HepG2 (cell line): ENCODE data around the gene ESRRB. TPM values are rescaled to one million over a fixed set of nuclear protein-coding genes. Genes with fewer than 3 reads are reported as not detected.

ENCODE experiments used
- FOXA3 ChIP-seq: IDR thresholded peaks from 2 replicates; pipeline ENCODE4 v1.6.1; 2016; ENCODE audit warnings: missing genetic modification reagents, missing compliant biosample characterization
- MED8 ChIP-seq: sonication (generic); formaldehyde crosslinking; IDR thresholded peaks from 2 replicates; pipeline ENCODE4 v1.8.1; 2023; ENCODE audit warnings: mild to moderate bottlenecking, missing genetic modification reagents; ENCODE audit not compliant: insufficient replicate concordance
- PITX1 ChIP-seq: sonication (generic); formaldehyde crosslinking; IDR thresholded peaks from 2 replicates; pipeline ENCODE4 v1.5.1; 2020; ENCODE audit warnings: mild to moderate bottlenecking, missing genetic modification reagents
- RAD21 ChIP-seq: fragments of 450-650 bp; formaldehyde crosslinking; IDR thresholded peaks from 2 replicates; pipeline ENCODE4 v1.5.0; 2020; ENCODE audit warnings: mild to moderate bottlenecking
- SMC3 ChIP-seq: IDR thresholded peaks from 2 replicates; pipeline ENCODE4 v1.6.1; 2011; ENCODE audit warnings: low read length, improper control_type of control experiment
- SOX5 ChIP-seq: IDR thresholded peaks from 2 replicates; pipeline ENCODE4 v1.6.1; 2016; ENCODE audit warnings: borderline replicate concordance
- SOX6 ChIP-seq, 2 experiments: fragments of 450-650 bp in 1 of 2; sonication (generic) in 1 of 2; formaldehyde crosslinking in 1 of 2; IDR thresholded peaks; 2 replicates each; pipeline versions ENCODE4 v1.4.0 to v1.6.1; 2017 to 2020; ENCODE audit warnings: antibody characterized with exemption in 1 of 2, mild to moderate bottlenecking in 1 of 2, missing genetic modification reagents in 1 of 2
- XRCC5 ChIP-seq: fragments of 200-400 bp; formaldehyde crosslinking; optimal IDR thresholded peaks from 2 replicates; pipeline ENCODE3; 2017; ENCODE audit warnings: mild to moderate bottlenecking, low read length
- ZNF354B ChIP-seq: sonication (generic); formaldehyde crosslinking; IDR thresholded peaks from 2 replicates; pipeline ENCODE4 v1.8.0; 2022; ENCODE audit warnings: mild to moderate bottlenecking, missing genetic modification reagents
- ZNF7 ChIP-seq: IDR thresholded peaks from 2 replicates; pipeline ENCODE4 v1.6.1; 2016; ENCODE audit warnings: missing biosample characterization, missing genetic modification reagents
- polyA plus RNA-seq, 8 experiments: library from polyadenylated mRNA; depleted of rRNA in 3 of 8; stranded (reverse) in 7 of 8; unstranded in 1 of 8; fragments of >200 nt; fragmentation: Illumina TruSeq in 4 of 8; extraction: Trizol in 4 of 8; gene quantifications; 2 replicates each; pipeline versions ENCODE4 v1.2.1 to v1.2.3, GENCODE V29; 2011 to 2016; ENCODE audit warnings: low read depth in 4 of 8, missing spikeins in 1 of 8, mixed read lengths in 1 of 8; ENCODE audit not compliant: insufficient read depth in 1 of 8
- total RNA-seq, 5 experiments: library from RNA; depleted of rRNA; stranded (reverse); fragments of >200 nt; fragmentation: Illumina TruSeq; extraction: Trizol; gene quantifications; 2 replicates each; pipeline ENCODE4 v1.2.3, GENCODE V29; 2016; ENCODE audit warnings: low read depth in 1 of 5
- TF ChIP-seq, protein P1 (sequence below): sonication (generic); formaldehyde crosslinking; IDR thresholded peaks from 2 replicates; pipeline ENCODE4 v1.4.0; 2020; ENCODE audit warnings: missing genetic modification reagents
- TF ChIP-seq, protein P2 (sequence below): sonication (generic); formaldehyde crosslinking; IDR thresholded peaks from 2 replicates; pipeline ENCODE4 v1.8.1; 2022; ENCODE audit warnings: low read depth, mild to moderate bottlenecking, missing genetic modification reagents
- TF ChIP-seq, protein P3 (sequence below): sonication (generic); formaldehyde crosslinking; IDR thresholded peaks from 2 replicates; pipeline ENCODE4 v1.5.0; 2020; ENCODE audit warnings: mild to moderate bottlenecking, missing genetic modification reagents, borderline replicate concordance
- TF ChIP-seq, protein P4 (sequence below): IDR thresholded peaks from 2 replicates; pipeline ENCODE4 v1.6.1; 2012; ENCODE audit warnings: low read depth, low read length, improper control_type of control experiment

Gene ESRRB
- total and polyA plus RNA-seq, 2 of the 13 experiments (the other 11 are each of a cell fraction or from before 2014, with no cell fraction given) = 0.04 to 0.33 TPM

GRCh38 chr14:76386944-76387782 is 11.2 kb downstream of the ESRRB start (continued):
- TF ChIP-seq, protein P1, sequence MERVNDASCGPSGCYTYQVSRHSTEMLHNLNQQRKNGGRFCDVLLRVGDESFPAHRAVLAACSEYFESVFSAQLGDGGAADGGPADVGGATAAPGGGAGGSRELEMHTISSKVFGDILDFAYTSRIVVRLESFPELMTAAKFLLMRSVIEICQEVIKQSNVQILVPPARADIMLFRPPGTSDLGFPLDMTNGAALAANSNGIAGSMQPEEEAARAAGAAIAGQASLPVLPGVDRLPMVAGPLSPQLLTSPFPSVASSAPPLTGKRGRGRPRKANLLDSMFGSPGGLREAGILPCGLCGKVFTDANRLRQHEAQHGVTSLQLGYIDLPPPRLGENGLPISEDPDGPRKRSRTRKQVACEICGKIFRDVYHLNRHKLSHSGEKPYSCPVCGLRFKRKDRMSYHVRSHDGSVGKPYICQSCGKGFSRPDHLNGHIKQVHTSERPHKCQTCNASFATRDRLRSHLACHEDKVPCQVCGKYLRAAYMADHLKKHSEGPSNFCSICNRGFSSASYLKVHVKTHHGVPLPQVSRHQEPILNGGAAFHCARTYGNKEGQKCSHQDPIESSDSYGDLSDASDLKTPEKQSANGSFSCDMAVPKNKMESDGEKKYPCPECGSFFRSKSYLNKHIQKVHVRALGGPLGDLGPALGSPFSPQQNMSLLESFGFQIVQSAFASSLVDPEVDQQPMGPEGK (CRISPR knock-in tag) = 0 out of 2 replicates have a peak, but pooled peaks have one; percentile 13
- TF ChIP-seq, protein P2, sequence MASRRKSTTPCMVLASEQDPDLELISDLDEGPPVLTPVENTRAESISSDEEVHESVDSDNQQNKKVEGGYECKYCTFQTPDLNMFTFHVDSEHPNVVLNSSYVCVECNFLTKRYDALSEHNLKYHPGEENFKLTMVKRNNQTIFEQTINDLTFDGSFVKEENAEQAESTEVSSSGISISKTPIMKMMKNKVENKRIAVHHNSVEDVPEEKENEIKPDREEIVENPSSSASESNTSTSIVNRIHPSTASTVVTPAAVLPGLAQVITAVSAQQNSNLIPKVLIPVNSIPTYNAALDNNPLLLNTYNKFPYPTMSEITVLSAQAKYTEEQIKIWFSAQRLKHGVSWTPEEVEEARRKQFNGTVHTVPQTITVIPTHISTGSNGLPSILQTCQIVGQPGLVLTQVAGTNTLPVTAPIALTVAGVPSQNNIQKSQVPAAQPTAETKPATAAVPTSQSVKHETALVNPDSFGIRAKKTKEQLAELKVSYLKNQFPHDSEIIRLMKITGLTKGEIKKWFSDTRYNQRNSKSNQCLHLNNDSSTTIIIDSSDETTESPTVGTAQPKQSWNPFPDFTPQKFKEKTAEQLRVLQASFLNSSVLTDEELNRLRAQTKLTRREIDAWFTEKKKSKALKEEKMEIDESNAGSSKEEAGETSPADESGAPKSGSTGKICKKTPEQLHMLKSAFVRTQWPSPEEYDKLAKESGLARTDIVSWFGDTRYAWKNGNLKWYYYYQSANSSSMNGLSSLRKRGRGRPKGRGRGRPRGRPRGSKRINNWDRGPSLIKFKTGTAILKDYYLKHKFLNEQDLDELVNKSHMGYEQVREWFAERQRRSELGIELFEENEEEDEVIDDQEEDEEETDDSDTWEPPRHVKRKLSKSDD (CRISPR knock-in tag) = no peak
- no peak for TF ChIP-seq ZNF354B (CRISPR knock-in tag)
- TF ChIP-seq, protein P3, sequence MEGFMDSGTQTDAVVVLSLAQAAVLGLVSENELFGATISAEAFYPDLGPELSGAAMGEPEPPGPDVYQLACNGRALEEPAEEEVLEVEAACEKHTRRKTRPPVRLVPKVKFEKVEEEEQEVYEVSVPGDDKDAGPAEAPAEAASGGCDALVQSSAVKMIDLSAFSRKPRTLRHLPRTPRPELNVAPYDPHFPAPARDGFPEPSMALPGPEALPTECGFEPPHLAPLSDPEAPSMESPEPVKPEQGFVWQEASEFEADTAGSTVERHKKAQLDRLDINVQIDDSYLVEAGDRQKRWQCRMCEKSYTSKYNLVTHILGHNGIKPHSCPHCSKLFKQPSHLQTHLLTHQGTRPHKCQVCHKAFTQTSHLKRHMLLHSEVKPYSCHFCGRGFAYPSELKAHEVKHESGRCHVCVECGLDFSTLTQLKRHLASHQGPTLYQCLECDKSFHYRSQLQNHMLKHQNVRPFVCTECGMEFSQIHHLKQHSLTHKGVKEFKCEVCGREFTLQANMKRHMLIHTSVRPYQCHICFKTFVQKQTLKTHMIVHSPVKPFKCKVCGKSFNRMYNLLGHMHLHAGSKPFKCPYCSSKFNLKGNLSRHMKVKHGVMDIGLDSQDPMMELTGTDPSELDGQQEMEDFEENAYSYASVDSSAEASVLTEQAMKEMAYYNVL = no peak
- TF ChIP-seq FOXA3 (CRISPR knock-in tag) = 0 out of 2 replicates have a peak, but pooled peaks have one; percentile 23
- peak; percentile 87 for TF ChIP-seq SMC3
- TF ChIP-seq SOX6 (IDR thresholded peaks at IDR 0.05) = no peak
- peak; percentile 52 for TF ChIP-seq SOX6 (CRISPR knock-in tag; IDR thresholded peaks at IDR 0.05)
- TF ChIP-seq ZNF7 (CRISPR knock-in tag) = no peak
- TF ChIP-seq SOX5 (CRISPR knock-in tag) = peak; percentile 45; the same call in 1 of the 2 replicates
- TF ChIP-seq MED8 (CRISPR knock-in tag) = no peak
- TF ChIP-seq PITX1 (CRISPR knock-in tag) = 0 out of 2 replicates have a peak, but pooled peaks have one; percentile 25
- TF ChIP-seq XRCC5 = peak; percentile 89
- peak; percentile 87 for TF ChIP-seq RAD21 (CRISPR knock-in tag)
- TF ChIP-seq, protein P4, sequence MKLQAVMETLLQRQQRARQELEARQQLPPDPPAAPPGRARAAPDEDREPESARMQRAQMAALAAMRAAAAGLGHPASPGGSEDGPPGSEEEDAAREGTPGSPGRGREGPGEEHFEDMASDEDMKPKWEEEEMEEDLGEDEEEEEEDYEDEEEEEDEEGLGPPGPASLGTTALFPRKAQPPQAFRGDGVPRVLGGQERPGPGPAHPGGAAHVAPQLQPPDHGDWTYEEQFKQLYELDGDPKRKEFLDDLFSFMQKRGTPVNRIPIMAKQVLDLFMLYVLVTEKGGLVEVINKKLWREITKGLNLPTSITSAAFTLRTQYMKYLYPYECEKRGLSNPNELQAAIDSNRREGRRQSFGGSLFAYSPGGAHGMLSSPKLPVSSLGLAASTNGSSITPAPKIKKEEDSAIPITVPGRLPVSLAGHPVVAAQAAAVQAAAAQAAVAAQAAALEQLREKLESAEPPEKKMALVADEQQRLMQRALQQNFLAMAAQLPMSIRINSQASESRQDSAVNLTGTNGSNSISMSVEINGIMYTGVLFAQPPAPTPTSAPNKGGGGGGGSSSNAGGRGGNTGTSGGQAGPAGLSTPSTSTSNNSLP = no peak
